CD4-positive, alpha-beta T cell treated with Interleukin-12 subunit alpha and Interleukin-12 subunit beta, for 1 hour (primary cell): ENCODE results near the gene PPFIBP1.
"Not testable (repeated sequence)": the region's sequence is repeated elsewhere in the genome, so short reads cannot be mapped to it uniquely, and the experiment has no call there.

ENCODE experiments used
- DNase-seq: peaks from one replicate; pipeline ENCODE4 v3.0.0-alpha.2; 2020

PPFIBP1 gene

GRCh38 chr12:27598866-27599265 lies 74.9 kb downstream of the PPFIBP1 start:
- DNase-seq = not testable (repeated sequence)

GRCh38 chr12:27601056-27601828 lies 77.2 kb downstream of the PPFIBP1 start:
- DNase-seq = not testable (repeated sequence)

GRCh38 chr12:27602516-27602915 lies 78.5 kb downstream of the PPFIBP1 start:
- DNase-seq = no peak

- DNase-seq = no peak
These were observed 80.4 kb downstream of the PPFIBP1 start for GRCh38 chr12:27604431-27604830.

GRCh38 chr12:27606986-27607385 lies 83.0 kb downstream of the PPFIBP1 start:
- DNase-seq = no peak

GRCh38 chr12:27607591-27607990 lies 83.6 kb downstream of the PPFIBP1 start:
- no peak for DNase-seq

- no peak for DNase-seq
These were observed 84.9 kb downstream of the PPFIBP1 start for GRCh38 chr12:27608890-27609289.

GRCh38 chr12:27610374-27610773 lies 86.4 kb downstream of the PPFIBP1 start:
- DNase-seq = no peak

GRCh38 chr12:27614386-27614785 lies 90.4 kb downstream of the PPFIBP1 start:
- DNase-seq = no peak

GRCh38 chr12:27614866-27615265 lies 90.9 kb downstream of the PPFIBP1 start:
- no peak for DNase-seq

- no peak for DNase-seq
These were observed 91.4 kb downstream of the PPFIBP1 start for GRCh38 chr12:27615331-27615891.

- no peak for DNase-seq
These were observed 92.5 kb downstream of the PPFIBP1 start for GRCh38 chr12:27616356-27617142.

- DNase-seq = no peak
These were observed 94.8 kb downstream of the PPFIBP1 start for GRCh38 chr12:27618836-27619235.

- DNase-seq = no peak
These were observed 95.3 kb downstream of the PPFIBP1 start for GRCh38 chr12:27619308-27619707.

- no peak for DNase-seq
These were observed 96.1 kb downstream of the PPFIBP1 start for GRCh38 chr12:27620121-27620520.

GRCh38 chr12:27622436-27623195 lies 98.6 kb downstream of the PPFIBP1 start:
- DNase-seq = no peak

GRCh38 chr12:27623645-27624044 lies 99.6 kb downstream of the PPFIBP1 start:
- DNase-seq = no peak

GRCh38 chr12:27624586-27624985 lies 100.6 kb downstream of the PPFIBP1 start:
- DNase-seq = no peak

- no peak for DNase-seq
These were observed 103.3 kb downstream of the PPFIBP1 start for GRCh38 chr12:27627123-27627852.

- not testable (repeated sequence) for DNase-seq
These were observed 104.0 kb downstream of the PPFIBP1 start for GRCh38 chr12:27627853-27628469.

- not testable (repeated sequence) for DNase-seq
These were observed 106.2 kb downstream of the PPFIBP1 start for GRCh38 chr12:27630219-27630618.

- no peak for DNase-seq
These were observed 107.4 kb downstream of the PPFIBP1 start for GRCh38 chr12:27631365-27631764.
